ENCODE results near the gene MAPT.
A peak's percentile ranks its signal among the peaks of the same experiment; 100 is the strongest.
"Not testable (repeated sequence)": the region's sequence is repeated elsewhere in the genome, so short reads cannot be mapped to it uniquely, and the experiment has no call there.

Gene MAPT

DNA sequence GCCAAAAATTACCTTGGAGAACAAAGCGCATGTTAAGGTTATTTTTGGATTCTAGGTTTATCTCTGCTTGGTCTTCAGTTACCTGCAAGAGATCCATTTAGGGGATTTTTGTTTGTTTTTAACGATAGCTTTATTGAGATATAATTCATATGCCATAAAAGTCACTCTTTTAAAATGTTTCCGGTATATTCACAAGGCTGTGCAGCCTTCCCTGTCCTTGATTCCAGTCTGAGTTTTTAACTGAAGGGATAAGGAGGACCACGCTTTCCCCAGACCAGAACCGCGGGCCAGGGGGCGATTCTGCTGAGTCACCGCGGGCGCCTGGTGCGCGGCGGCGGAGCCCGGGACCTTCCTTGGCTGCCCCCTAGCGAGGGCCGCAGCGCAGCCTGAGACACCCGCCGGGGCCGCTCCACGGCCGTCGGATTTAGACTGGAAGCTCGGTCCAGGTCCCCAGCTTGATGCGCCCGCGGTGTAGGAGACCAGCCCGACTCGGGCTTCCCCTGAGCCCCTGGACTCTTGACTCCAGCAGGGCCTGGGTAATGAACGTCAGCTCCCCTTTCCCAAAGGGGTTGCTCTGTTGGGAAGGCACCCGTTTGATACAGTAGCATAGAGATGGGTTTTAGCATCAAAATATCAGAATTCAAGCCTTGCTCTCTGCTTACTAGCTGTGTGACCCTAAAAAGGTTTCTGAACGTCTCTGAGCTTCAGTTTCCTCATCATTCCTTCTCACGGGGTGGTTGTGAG lies 54.7 kb downstream of the MAPT start:
- FAIRE-seq, result peak; percentile 88
- peak; percentile 75 for DNase-seq (ENCODE audit: insufficient read length, low spot score)

DNA sequence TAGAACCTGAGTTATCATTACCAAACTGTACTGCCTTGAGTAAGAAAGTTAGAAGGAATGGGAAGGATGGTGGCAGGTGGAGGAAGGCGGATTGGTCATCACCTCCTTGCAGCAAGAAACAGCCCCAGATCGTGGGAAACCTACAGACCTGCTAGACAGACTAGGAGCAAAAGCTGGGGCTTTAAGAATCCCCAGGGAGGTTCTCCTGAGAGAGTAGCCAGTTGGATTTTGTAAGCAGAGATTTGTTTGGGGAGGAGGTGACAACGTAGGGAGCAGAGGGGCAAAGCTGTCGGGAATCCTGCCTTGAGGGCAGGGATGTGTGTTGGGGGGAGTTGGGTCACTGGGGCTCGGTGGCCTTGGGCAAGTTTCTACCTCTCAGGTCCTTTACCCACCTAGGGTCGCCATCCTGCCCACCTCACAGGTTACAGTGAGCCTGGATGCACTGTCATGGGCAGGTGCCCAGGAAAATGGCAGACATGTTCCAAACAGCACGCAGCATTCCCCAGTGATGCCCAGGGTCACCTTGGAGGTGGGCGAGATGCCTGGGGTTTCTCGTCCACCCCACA lies 55.5 kb downstream of the MAPT start:
- FAIRE-seq (peak; percentile 61), DNase-seq (ENCODE audit: insufficient read length, low spot score) (no peak)

GRCh38 chr17:45950888-45951287 lies 56.5 kb downstream of the MAPT start:
- no peak for DNase-seq (ENCODE audit: insufficient read length, low spot score)
- no peak for FAIRE-seq

GRCh38 chr17:45951403-45951802 lies 57.0 kb downstream of the MAPT start:
- FAIRE-seq (no peak), DNase-seq (ENCODE audit: insufficient read length, low spot score) (no peak)

- DNase-seq (ENCODE audit: insufficient read length, low spot score) (no peak), FAIRE-seq (no peak)
Observed at GRCh38 chr17:45951941-45952340, 57.6 kb downstream of the MAPT start.

GRCh38 chr17:45952814-45953320 lies 58.5 kb downstream of the MAPT start:
- no peak for FAIRE-seq
- DNase-seq (ENCODE audit: insufficient read length, low spot score), result no peak

DNA sequence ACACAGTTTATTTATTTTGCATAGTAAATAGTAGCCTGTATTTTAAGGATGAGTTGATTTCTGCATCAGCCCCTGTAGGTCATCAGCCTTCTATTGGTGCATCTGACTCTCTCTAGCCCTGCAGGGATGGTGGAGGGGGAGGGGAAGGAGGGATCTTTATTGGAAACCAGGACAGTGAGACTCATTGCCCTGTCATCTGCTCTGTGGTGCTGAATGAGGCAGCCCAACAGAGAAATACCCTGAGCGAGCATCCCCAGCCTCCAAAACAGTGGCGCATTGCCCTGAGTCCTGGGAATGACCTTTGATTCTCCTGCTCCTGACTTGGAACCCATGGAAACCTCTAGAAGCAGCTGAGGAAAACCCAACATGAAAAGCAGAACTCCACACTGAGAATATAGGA lies 59.2 kb downstream of the MAPT start:
- DNase-seq (ENCODE audit: insufficient read length, low spot score), result no peak
- no peak for FAIRE-seq

DNA sequence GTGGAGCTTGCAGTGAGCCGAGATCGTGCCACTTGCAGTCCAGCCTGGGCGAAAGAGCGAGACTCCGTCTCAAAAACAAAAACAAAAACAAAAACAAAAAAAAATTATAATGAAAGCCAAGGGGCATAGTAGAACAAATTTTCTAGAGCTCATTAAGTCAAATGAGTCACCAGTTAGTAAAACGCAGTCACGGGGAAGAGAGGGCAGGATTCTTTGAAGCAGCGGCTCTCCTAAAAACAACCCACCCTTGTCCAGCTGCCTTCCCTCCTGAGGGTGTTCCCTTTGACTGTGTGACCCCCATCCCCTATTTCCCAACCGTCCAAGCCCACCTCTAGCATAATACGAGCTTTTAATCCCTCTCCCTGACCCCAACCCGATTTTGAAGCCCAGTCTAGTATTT lies 60.6 kb downstream of the MAPT start:
- FAIRE-seq, result no peak
- no peak for DNase-seq (ENCODE audit: insufficient read length, low spot score)

- DNase-seq (ENCODE audit: insufficient read length, low spot score) (no peak), FAIRE-seq (no peak)
Observed at GRCh38 chr17:45955326-45955725, 61.0 kb downstream of the MAPT start.

DNA sequence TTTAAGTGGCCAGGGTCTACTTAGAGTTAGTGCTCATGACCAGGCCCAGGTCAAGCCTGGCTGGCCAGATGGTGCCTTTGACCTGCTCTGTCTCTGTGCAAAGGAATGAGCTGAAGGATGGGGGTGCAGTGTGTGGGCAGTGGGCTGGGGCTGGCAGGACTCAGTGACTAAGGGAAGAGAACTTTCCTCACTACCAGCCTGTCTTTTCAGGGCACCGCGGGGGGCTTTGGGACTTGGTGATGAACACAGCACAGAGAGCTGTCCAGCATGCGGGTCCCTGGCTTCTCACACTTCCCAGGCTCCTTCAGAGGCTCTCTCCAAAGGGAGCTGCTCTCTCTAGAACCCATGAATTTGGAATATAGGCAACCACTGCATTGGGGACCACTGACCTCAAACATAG lies 61.7 kb downstream of the MAPT start:
- DNase-seq (ENCODE audit: insufficient read length, low spot score) (no peak), FAIRE-seq (no peak)

- not testable (repeated sequence) for DNase-seq (ENCODE audit: insufficient read length, low spot score); FAIRE-seq
Observed at GRCh38 chr17:45956746-45957145, 62.4 kb downstream of the MAPT start.

DNA sequence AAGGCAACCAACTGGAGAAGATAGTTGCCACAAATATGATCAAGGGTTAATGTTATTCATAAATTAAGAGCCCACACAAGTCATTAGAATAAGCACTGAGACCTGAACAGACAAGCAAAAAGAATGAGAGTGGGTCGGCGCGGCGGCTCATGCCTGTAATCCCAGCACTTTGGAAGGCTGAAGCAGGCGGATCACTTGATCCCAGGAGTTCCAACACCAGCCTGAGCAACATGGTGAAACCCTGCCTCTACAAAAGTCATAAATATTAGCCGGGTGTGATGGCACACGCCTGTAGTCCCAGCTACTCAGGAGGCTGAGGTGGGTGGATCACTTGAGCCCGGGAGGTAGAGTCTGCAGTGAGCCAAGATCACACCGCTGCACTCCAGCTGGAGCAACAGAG lies 64.0 kb downstream of the MAPT start:
- no peak for FAIRE-seq
- DNase-seq (ENCODE audit: insufficient read length, low spot score), result no peak

DNA sequence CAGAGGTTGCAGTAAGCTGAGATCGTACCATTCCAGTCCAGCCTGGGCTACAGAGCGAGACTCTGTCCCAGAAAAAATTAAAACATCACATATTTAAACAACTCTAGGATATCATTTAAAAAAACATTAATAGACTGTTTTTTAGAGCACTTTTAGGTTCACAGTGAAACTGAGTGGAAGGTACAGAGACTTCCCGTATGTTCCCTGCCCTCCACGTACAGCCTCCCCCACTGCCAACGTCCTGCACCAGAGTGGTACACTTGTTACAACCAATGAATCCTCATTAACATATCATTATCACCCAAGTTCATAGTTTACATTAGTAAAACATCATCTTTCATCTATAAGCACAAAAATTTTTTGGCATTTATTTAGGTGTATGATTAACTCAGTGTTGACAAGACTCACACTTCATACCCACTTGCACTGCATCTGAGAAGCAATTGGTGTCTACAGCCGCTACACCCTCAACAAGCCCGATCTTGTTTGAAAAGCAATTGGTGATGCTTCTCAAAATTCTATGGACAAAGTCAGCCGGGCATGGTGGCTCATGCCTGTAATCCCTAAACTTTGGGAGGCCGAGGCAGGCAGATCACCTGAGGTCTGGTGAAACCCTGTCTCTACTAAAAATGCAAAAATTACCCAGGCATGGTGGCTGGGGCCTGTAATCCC lies 64.8 kb downstream of the MAPT start:
- FAIRE-seq, result no peak
- DNase-seq (ENCODE audit: insufficient read length, low spot score), result no peak

DNA sequence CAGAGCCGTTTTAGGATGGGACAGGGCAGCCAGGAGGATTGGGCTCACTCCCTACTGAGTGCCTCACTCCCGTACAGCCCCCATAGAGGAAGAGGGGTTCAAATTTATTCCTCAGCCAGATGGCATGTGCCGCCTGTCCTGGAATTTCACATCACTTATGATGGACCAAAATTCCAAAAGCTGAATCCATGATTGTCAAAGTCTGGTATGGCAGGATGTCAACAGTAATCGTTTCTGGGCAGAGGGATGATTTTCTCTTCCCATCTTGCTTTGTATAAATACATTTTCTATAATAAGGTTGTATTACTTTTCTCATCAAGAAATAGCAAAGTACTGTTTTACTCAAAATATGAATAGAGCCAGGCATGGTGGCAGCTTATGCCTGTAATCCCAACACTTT lies 66.0 kb downstream of the MAPT start:
- FAIRE-seq, result no peak
- no peak for DNase-seq (ENCODE audit: insufficient read length, low spot score)

DNA sequence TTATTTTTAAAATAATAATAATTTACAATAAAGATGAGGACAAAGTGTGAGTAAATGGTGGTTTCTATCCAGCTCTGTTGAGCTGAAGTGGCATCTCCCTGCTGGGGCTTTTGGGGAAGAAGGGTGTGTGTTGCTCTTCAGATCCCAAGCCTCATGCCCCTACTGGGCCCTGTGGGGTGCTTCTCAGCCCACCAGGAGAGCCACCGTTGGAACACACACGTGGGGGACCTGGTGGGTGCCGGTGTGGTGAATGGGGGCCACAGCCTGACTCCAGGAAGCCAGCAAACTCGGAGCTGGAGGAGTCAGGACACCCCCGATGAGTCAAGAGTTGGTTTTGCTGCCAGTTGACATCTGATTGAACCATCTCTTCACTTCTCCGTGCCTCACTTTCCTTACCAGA lies 66.9 kb downstream of the MAPT start:
- no peak for FAIRE-seq
- no peak for DNase-seq (ENCODE audit: insufficient read length, low spot score)

DNA sequence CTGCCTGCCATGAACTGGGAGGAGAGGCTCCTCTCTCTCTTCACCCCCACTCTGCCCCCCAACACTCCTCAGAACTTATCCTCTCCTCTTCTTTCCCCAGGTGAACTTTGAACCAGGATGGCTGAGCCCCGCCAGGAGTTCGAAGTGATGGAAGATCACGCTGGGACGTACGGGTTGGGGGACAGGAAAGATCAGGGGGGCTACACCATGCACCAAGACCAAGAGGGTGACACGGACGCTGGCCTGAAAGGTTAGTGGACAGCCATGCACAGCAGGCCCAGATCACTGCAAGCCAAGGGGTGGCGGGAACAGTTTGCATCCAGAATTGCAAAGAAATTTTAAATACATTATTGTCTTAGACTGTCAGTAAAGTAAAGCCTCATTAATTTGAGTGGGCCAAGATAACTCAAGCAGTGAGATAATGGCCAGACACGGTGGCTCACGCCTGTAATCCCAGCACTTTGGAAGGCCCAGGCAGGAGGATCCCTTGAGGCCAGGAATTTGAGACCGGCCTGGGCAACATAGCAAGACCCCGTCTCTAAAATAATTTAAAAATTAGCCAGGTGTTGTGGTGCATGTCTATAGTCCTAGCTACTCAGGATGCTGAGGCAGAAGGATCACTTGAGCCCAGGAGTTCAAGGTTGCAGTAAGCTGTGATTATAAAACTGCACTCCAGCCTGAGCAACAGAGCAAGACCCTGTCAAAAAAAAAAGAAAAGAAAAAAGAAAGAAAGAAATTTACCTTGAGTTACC lies 68.0 kb downstream of the MAPT start:
- no peak for FAIRE-seq

GRCh38 chr17:45963283-45963682 lies 68.9 kb downstream of the MAPT start:
- no peak for FAIRE-seq
- no peak for DNase-seq (ENCODE audit: insufficient read length, low spot score)

More for the DNA sequence above, 68.0 kb downstream of the MAPT start:
- no peak for DNase-seq (ENCODE audit: insufficient read length, low spot score)

DNA sequence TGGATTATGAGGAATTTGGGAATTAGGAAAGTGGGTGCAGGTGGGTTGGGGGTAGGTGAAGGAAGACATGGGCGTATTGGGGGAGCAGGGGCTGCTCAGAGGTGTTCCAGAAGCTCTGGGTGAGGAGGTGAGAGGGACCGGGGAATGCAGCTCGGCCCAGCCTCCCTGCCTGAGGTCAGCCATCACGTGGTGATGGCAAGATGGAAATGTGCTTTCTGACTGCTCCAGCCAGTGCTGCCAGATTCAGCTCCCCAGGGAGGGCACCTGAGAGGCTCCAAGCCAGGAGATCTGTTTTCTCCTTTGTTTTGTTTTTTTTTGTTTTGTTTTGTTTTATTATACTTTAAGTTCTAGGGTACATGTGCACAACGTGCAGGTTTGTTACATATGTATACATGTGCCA lies 69.5 kb downstream of the MAPT start:
- FAIRE-seq, result no peak

DNA sequence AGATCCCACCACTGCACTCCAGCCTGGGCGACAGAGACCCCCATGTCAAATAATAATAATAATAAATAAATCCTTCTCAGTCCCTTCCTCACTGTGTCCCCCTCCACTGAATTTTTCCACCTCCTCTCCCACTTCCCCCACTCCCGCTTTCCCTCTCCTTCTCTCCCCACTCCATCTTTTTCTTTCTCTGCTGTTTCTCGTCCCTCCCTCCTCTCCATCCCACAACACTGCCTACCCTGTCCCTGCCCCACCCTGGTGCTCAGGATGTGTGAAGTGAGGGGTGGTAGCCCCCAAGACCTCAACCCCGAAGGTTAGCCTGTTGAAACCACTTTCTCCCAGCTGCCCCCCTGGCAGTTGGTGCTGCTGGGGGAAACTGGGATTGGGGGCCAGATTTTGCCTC lies 70.3 kb downstream of the MAPT start:
- DNase-seq (ENCODE audit: insufficient read length, low spot score) (no peak), FAIRE-seq (no peak)

More for the DNA sequence above, 69.5 kb downstream of the MAPT start:
- DNase-seq (ENCODE audit: insufficient read length, low spot score), result no peak

DNA sequence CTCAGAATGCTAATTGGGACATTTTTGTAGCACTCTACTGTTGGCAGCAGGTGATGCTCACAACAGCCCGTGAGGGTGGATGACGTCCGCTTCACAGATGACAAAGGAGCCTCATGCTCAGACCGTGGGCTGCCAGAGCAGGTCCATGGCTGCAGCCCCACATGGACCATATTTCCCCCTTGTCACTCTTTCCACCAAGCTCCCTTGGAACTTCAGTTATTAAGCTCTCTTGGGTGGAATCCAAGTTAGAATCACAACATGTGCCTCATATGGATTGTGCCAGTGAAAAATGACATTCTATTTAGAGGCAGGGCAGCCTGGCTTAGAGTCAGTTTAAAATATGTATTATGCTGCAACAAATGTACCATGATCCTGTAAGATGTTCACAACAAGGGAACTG lies 71.5 kb downstream of the MAPT start:
- FAIRE-seq, result no peak
- no peak for DNase-seq (ENCODE audit: insufficient read length, low spot score)

DNA sequence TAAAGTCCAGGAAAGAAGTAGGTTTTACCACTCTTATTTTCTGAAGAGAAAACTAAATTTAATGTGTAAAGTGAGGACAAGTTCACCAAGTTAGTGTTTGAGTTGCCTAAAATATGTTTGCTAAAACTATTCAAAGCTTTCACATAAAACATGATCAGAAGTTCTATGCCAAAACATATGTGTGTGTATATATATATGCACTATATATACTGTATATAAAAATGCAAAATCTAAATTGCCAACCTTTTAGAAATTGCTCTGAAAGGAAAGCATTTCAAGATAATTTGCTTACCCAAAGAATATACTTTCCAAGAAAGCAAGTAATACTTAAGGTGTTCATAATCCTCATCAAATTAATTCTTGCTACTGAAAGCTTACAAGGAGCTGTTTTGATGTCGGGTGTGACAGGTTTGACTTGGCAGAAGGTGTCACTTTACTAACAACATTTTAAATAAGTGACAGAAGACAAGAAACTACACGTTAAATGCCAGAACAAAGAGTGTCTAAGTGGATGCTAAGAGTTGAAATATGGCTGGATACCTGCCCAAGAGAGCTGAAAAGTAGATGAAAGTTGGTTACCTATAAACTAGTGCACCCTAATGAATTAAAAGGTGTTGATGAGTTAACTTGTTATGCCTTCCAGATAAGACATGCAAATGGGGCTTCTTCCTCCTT lies 72.4 kb downstream of the MAPT start:
- FAIRE-seq (no peak), DNase-seq (ENCODE audit: insufficient read length, low spot score) (no peak)

Data from GM19239 (cell line).